Uterus (tissue), 2 donors: ENCODE results near the gene RNF217.

Experiments used
- POLR2A ChIP-seq, 2 donors: fragments of 450-650 bp; IDR thresholded peaks; one replicate each; pipeline ENCODE4 v1.6.1; 2016; ENCODE audit warnings: antibody characterized with exemption in 2 of 2, mild to moderate bottlenecking in 1 of 2, moderate library complexity in 1 of 2
- TF ChIP-seq, protein P1 (sequence below), 4 experiments: fragments of 200-600 bp in 2 of 4; fragments of 450-650 bp in 2 of 4; sonication (generic) in 2 of 4; IDR thresholded peaks; one replicate each; pipeline ENCODE4 v1.5.1; 2016 to 2019; ENCODE audit warnings: antibody characterized with exemption in 4 of 4, mild to moderate bottlenecking in 2 of 4, moderate library complexity in 1 of 4

DNA sequence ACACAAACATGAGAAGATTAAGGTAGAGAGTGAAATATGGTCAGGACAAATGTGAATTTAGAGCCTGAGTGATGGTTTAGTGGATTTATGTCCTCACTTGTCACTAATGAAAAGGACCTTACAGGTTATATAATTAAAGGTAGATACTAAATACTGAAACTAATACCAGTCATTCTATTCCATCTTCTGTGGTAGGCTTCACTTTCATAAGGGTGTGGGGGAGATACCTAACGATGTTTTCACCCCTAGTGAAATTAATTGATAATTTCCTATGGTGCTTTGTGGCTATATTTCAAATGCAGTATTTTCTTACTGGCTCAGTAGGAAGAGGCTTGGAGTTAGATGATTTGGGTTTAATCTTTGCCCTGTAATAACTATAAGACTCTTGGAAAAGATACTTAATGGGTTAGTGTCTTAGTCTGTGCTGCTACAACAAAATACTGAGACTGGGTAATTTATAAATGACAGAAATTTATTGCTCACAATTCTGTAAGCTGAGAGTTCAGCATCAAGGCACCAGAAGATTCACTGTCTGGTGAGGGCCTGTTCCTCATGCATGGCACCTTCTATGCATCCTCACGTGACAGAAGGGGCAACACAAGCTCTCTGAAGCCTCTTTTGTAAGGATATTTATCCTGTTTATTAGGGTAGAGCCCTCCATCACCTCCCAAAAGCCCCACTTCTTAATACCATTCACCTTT, 21.3 kb downstream of the RNF217 start:
- TF ChIP-seq POLR2A (IDR thresholded peaks at IDR 0.05), result no peak
- TF ChIP-seq, protein P1, sequence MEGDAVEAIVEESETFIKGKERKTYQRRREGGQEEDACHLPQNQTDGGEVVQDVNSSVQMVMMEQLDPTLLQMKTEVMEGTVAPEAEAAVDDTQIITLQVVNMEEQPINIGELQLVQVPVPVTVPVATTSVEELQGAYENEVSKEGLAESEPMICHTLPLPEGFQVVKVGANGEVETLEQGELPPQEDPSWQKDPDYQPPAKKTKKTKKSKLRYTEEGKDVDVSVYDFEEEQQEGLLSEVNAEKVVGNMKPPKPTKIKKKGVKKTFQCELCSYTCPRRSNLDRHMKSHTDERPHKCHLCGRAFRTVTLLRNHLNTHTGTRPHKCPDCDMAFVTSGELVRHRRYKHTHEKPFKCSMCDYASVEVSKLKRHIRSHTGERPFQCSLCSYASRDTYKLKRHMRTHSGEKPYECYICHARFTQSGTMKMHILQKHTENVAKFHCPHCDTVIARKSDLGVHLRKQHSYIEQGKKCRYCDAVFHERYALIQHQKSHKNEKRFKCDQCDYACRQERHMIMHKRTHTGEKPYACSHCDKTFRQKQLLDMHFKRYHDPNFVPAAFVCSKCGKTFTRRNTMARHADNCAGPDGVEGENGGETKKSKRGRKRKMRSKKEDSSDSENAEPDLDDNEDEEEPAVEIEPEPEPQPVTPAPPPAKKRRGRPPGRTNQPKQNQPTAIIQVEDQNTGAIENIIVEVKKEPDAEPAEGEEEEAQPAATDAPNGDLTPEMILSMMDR (IDR thresholded peaks at IDR 0.05), result no peak
